HG03139 (cell line): Measurements from ENCODE around the gene KRT73.
"Not testable (repeated sequence)": the region's sequence is repeated elsewhere in the genome, so short reads cannot be mapped to it uniquely, and the experiment has no call there.

ENCODE experiments used
- ATAC-seq: cut with Tn5 transposase; IDR thresholded peaks from one replicate; pipeline ENCODE4 v1.9.1; 2021; ENCODE audit not compliant: unreplicated experiment

Gene KRT73

DNA sequence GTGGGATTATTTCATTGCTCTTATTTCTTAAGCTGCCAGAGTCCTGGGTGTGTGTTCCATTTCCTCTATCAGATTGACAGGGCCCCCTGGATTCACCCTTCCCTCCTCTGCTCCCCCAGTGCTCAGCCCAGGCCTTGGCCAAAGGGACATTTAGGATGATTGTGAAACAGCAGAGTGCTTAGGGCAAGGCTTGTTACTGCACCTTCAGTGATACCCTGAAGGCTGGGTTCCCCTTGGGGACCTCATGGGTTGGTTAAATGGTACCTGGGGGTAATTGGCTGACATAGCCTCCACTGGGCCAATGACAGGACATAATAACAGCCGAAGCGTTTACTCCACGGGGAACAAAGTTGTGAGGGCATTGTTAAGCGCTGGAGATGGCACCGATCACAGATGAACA is 15.8 kb downstream of the KRT73 start:
- no peak for ATAC-seq

DNA sequence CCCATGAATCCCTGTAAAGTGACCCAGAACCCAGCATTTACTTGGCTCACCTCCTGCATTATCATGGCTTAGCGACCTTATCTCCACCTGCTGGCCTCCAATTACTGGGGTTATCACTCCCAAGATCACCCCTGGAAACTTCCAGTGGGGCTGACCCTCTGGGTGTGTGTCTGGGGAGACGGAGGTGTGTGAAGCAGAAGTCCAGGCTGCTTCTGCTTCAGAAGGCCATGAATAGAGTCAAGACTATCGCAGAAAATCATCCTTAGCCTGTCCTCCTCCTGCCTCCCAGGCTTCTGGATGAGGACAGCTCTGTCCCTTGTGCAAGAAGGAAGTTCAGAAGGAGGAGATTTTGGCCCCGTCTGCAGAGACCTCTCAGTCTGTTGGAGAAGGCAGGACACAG is 16.7 kb downstream of the KRT73 start:
- ATAC-seq: no peak

DNA sequence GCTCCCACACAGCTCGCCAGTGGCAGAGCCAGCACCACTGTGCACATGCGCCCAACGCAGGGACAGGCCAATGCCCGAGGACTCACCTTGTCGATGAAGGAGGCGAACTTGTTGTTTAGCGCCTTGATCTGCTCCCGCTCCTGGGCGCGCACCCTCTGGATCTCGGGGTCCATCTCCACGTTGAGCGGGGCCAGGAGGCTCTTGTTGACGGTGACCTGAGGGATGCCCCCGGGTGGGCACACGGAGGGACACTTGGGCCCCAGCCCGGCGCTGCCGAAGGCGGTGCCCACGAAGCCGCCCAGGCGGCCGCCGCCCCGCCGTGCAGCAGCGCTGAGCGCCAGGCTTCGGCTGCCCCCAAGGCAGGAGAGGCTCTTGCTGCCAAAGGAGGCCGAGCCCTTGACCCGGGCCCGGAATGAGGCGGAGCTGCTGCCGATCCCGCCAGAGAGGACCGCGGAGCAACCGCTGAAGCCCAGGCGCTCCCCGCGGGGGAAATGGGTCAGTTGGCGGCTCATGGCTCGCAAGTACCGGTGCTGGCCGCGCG is 17.3 kb downstream of the KRT73 start, which contains the start of gene KRT72:
TSS of gene KRT72 (minus strand) at position 523 of the 541 bp plus-strand sequence. CDS start at position 512, 11 bp downstream.
- ATAC-seq: no peak

DNA sequence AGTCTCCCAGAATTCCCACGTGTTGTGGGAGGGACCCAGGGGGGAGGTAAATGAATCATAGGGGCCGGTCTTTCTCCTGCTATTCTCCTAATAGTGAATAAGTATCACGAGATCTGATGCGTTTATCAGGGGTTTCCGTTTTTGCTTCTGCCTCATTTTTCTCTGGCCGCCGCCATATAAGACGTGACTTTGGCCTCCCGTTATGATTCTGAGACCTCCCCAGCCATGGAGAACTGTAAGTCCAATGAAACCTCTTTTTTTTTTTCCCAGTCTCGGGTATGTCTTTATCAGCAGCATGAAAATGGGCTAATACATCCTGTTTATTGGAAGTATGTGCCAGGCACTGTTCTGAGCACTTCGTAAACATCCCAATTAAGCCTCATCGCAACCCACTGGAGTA is 17.9 kb downstream of the KRT73 start:
- ATAC-seq: no peak

DNA sequence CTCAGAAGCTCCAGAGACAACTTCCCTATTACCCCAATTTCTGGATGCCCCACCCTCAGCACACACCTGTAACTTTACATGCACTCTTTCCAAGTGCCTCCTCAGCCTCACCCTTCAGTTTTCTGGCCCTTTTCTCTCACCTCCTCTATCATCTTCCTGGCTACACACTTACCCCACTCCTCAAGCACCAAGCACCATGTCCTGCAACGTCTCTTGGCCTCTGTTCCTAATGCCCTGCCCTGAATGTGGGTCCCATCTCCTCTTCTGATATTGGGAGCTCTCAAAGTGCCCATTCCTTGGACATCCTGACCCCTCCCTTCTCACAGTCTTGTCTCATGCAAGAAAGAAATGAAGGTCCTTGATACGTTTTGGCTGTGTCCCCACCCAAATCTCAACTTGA is 18.3 kb downstream of the KRT73 start:
- no peak for ATAC-seq

DNA sequence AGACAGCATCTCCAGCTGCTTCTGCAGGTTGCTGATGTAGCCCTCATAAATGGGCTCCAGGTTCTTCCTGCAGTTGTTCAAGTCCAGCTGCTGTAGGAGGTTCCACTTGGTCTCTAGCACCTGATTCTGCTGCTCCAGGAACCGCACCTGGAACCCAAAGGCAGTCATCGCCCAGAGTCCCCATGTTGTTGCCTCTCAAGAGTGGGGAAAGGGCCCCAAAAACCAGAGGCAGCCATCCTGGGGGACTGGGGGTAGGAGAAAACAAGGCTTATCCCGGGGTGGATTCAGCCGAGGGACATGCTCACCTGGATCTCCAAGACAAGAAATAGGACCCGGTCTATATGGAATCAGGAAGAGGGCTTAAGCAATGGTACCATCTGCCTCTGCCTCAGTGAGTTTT is 19.4 kb downstream of the KRT73 start:
- ATAC-seq: no peak

DNA sequence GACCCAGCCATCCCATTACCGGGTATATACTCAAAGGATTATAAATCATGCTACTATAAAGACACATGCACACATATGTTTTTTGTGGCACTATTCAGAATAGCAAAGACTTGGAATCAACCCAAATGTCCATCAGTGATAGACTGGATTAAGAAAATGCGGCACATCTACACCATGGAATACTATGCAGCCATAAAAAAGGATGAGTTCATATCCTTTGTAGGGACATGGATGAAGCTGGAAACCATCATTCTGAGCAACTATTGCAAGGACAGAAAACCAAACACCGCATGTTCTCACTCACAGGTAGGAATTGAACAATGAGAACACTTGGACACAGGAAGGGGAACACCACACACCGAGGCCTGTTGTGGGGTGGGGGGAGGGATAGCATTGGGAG is 24.1 kb downstream of the KRT73 start:
- not testable (repeated sequence) for ATAC-seq

DNA sequence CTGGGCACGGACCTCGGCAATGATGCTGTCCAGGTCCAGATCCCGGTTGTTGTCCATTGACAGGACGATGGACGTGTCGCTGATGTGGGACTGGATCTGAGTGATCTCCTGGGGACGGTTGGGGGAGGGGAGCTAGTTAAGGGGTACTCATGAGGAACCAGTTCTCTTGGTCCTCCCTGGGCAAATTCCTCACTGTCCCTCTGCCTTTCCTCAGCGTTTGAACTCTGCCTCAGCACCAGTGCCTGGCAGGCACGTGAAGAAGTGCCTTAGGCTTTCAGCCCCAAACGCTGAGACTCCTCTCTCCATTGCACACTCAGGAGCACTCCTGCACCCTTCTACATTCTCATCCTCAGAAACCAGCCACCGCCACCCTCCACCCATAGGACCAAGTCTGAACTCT is 26.8 kb downstream of the KRT73 start:
- no peak for ATAC-seq

DNA sequence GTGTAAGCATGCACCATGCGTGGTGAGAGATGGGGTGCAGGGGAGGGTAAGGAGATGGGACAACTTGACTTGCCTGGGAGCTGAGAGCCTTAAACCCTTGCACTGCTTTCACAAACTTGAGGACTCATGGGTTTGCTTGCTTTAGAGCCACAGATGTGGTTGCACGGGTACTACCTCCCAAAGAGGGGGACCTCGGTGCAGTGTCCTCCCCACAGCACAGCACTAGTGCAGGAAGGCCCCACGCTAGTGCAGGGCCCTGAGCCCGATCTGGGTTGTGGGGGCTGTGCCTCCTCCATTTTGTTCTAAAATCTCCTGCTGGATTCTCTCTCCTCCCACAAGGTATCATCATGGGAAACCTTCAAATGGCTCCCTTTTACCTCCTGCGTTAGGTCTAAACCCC is 28.3 kb downstream of the KRT73 start:
- ATAC-seq: no peak

DNA sequence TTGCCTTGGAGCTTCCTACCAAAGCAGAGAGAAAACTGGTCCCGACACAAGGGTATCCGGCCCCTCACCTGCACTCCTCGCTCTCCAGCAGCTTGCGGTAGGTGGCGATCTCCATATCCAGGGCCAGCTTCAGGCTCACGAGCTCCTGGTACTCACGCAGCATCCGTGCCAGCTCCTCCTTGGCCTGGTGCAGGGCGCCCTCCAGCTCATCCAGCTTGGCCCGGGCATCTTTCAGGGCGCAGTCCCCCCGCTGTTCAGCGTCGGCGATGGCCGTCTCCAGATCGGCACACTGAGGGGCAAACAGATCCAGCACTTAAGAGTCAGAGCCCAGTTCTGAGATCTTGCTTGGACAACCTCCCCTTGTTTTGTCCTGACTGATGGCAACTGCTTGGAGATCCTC is 30.8 kb downstream of the KRT73 start:
- ATAC-seq: no peak

DNA sequence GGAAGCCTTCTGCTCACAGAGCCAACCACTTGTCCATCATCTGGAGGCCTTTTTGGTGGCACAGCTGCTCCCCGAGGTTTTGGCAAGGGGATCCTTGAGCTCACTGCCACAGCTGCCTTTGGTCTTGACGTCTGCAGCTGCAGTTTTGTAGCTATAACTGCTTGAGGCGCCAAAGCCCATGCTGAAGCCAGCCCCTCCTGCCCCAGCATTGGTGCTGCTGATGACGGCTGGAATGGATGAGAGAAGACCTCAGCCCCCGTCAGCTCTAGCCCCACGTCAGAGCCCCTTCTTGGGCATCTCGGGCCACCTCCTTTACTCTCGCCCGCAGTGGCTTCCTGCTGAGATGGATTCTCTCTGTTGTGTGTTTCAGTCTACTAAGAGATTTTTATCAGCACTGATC is 32.4 kb downstream of the KRT73 start:
- no peak for ATAC-seq

DNA sequence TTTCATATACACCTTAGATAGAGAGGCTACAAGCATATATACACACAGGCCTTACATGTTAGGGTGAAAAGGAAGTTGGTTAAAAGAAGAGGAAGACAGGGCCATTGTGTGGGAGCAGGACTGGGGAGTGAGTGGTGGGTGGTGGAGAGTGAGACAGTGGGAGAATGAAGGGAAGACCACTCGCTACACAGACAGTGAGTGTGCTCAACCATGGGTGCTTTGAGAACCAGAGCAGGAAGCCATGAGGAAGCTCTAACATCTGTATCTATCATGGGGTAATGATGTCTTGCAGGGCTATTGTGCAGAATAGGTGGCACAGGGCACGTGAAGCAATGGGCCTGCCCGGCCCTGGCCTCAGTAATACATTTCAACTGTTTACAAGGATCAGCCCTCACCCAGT is 33.3 kb downstream of the KRT73 start:
- ATAC-seq: no peak

DNA sequence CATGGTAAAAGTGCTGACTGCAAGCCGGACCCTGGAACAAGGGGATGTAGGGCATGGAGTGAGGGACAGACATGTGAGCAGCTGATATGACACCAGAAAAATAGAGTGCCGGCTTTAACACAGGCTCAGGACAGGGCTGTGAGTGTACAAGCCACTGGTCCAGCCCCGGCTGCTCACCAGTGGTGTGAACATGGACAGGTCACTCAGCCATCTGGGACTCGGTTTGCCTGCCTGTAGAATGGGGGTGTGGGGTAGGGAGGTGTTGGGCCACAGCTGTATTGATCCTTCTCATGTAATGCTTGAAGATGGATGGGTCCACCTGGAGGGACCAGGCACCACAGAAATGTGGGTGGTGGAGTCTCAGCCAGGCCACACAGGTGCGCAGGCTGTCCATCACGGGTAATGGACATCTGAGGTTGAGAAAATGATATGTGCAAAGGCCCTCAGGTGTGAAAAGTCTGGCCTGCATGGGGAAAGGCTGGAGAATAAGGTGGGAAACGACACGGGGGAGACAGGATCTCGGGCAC is 34.1 kb downstream of the KRT73 start:
- no peak for ATAC-seq

DNA sequence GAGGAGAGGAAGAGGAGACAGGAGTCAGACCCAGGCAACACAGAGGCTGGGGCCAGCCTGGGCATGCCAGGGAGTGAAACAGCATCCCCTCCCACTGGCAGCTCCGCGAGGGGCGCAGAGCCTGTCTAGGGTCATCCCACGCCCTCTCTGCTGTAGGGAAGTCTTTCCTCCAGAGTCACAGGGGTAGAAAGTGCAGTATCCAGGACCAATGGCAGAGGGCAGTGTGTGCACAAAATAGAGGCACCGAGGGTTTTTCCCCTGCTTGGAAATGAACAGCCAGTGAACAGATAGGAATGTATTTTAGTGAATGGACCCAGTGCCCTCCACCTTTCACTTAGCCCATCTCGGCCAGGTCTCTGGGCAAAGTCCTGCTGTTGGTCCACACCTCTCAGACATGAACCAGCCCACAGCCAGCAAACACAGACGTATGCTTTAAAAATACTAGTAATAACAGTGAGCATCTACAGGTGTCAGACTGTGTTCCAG is 35.3 kb downstream of the KRT73 start:
- no peak for ATAC-seq

DNA sequence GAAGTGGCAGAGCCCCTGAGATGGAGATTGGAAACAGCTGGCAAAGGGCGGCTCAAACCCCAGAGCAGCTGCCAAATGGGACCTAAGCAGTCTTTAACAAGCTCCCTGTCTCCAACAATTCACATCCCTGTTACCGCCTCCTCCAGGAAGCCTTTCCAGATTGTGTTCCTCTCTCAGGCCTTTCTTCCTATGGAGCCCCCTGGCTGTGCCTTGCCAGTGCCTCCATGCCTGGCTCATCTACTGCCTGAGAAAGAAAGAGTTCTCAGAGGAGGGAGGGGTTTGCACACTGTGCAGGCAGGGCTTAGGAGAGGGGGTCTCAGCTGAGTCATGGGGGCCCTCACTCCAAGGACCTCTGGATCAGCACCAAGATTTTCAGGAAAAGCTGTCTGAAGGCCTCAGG is 35.9 kb downstream of the KRT73 start:
- ATAC-seq: no peak

DNA sequence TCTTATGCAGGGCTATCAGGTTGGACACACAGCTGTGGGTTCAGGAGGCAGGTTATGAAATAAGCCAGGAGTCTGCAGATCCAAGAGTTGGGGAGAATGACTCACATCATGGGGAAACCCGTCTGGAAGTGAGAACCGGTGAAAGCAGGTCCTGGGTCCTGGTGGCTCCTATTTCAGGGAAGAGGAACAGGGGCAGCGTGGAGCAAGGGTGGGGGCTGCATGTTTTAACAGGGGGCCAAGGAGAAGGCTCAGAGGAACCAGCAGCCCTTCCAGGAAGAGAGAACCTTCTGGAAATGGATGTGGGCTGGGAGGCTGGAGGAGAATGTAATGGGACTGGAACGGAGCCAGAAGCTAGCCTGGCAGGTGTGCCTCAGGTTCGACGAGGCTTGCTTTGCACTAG is 36.9 kb downstream of the KRT73 start:
- no peak for ATAC-seq

DNA sequence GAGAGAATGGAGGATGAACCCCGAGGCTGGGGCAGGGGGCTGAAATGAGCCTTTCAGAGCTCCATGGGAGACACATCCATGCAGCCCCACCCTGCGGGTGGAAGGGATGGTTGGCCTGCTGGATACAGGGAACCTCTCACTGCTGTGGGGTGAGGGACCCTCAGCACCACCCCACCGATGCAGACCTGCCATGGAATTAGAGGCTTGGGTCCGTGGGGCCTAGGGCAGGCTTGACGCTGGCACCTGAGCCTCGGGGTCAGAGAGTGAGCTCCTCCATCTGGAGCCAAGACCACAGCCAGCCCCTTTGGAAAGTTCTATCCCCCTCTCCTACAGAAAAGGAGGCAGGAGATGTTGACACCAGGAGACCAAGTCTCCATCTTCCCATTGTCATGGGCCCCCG is 37.3 kb downstream of the KRT73 start:
- ATAC-seq: no peak

DNA sequence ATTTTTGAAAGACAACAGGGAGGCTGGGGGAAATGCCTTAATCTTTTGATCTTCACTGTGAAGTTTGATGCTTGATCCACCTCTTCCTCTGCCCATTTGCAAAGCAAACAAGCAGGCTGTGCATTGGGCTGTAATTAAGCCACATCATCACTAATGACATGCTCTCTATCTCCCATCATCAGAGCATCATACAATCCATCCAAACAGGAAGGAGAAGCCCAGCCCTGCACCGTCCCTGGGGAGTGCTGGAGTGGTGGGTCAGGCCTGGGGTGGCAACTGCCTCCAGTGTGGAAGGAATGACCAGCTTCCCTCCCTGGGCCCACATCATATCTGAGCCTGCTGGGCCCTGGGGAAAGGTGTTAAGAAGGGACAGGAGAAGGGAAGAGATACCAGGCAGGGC is 37.9 kb downstream of the KRT73 start:
- ATAC-seq: no peak

DNA sequence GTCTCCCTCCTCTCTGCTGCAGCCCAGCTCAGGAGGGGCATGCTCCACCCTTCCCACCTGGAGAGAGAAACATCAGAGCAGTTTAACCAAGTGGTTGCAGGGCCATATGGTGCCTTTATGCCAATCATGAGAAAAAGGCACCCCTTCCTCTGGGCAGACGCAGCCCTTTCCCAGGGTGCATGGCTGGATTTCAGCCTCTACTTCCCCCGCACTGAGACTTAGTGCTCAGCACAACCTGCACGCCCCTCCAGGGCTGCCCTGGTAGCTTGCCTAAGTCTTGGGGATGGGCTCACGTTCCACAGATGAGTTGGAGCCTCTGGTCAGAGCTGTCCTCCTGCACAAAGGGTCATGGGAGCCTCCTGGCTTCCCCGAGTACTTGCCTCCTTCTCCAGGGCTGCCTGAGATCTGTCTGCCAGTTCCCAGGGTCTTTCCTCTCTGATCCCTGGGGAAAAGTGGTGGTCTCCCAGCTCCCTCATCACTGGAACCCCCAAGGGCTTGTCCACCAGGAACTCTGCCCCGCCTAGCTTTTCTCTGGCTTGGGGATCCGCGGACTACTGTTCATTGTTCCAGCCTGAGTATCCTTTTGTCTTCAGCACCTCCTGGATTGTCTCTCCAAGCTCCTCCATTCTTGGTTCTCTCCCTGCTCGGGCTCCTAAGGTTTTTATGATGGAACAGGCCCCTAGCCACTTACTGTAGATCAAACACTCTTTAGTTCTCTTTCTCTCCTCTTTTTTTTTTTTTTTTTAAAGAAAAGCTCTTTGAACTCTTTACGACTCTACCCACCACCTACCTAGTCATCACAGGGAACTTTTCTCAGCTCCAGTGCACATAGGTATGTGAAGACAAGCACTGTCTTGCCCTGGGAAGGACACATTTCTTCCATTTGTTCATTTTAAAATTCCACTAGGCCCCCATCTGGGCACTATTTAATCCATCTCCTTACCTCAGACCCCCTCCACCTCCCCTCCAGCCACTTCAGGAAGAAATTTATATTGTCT is 38.6 kb downstream of the KRT73 start:
- ATAC-seq: no peak

DNA sequence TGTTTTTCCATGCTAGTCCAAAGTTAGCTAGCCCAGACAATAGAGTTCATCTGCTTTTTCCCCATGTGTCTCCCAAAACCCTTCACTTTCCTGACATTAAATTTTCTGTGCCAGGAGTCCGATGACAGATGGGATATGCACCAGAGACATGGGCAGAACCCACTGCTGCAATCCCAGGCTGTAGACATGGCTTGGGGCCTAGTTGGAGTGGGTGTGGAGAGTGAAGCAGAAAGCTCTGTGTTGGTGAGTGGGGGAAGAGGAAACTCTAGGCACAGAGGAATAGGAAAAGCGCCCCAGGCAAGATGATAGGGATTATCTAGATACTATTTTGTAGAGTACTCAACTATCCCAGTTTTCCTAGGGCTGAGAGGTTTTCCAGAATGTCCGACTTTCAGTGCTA is 39.9 kb downstream of the KRT73 start:
- no peak for ATAC-seq

DNA sequence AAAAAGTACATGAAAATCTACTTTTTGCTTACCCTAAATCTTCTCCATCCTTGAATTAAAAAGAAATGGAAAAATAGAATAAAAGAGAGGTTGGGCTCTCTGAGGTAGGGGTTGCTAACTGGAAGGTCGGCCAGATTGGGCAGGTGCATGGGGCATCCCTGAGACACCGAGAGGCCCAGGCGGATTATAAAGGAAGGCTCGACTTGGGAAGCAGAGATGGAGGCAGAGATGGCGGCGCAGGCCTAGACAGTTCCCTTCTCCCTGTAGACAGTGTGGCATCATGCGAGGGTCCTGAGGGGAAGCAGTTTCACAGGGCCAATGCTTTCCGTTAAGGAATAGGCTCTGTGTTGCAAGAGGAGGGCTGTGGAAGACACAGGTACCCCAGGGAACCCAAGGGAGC is 41.0 kb downstream of the KRT73 start:
- ATAC-seq: no peak

DNA sequence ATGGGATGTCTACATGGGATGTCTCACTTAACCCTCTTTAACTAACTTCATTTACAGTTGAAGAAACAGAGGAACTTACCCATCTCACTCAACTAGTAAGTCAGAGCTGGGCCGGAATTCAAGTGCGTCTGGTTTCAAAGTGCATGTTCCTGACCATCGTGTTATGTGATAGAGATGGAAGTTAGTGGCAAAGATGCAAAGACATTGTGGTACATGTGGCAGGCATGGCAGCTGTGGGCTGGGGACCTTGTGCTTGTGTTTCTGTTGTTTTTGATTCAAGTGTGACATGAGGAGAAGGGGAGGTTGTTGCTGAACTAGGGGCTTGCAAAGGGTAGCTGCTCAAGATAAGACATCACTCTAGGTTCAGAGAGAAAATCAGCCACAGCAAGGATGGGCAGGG is 42.4 kb downstream of the KRT73 start:
- no peak for ATAC-seq
